SK-N-MC (cell line): Measurements from ENCODE around the gene PVALEF.

Experiments
- EZH2 ChIP-seq: fragments of 200-600 bp; sonication (generic); IDR thresholded peaks from one replicate; pipeline ENCODE4 v1.6.1; 2017; ENCODE audit warnings: antibody characterized with exemption
- FOXP2 ChIP-seq: optimal IDR thresholded peaks from 2 replicates; pipeline ENCODE3; 2011; ENCODE audit warnings: mild to moderate bottlenecking, moderate library complexity; ENCODE audit not compliant: insufficient read depth; ENCODE audit errors: extremely low read length, control extremely low read depth
- POLR2AphosphoS5 ChIP-seq: IDR thresholded peaks from 2 replicates; pipeline ENCODE4 v1.6.1; 2012; ENCODE audit warnings: mild to moderate bottlenecking, low read depth, low read length, borderline replicate concordance

DNA sequence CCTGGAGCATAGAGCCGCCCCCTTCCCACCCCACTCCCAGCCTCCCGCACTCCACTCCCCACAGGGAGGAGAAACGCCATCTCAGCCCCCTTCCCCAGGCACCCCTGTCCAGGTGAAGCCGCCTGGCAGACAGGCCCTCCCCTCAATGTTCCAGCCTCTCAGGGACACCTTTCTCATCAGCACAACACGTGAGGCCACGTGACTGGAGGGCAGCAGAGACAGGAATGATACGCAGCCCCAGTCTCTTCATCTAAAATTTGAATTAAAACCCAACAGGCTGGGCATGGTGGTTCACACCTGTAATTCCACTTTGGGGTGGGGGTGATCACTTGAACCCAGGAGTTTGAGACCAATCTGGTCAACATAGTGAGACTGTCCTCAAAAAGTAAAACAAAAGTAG lies 20.9 kb downstream of the PVALEF start:
- TF ChIP-seq EZH2 (no peak), POLR2AphosphoS5 (no peak), FOXP2 (no peak)
